Keratinocyte (primary cell): ENCODE measurements around the gene IQCK. TPM values are rescaled to one million over a fixed set of nuclear protein-coding genes. Genes with fewer than 3 reads are reported as not detected.

ENCODE experiments used
- DNase-seq: peaks from one replicate; pipeline ENCODE4 v3.0.0-alpha.2; 2011; ENCODE audit warnings: low read depth, missing footprints, low spot score
- FAIRE-seq: peaks from 2 replicates; lab custom pipeline; 2011; peaks lifted over from hg19 to GRCh38; lab: Jason Lieb, UNC
- H2AFZ ChIP-seq: 2 replicates; pipeline ENCODE4 v1.6.0; 2012; ENCODE audit warnings: low read length, control low read depth, inconsistent platforms; ENCODE audit not compliant: control insufficient read depth
- H3K27ac ChIP-seq: 2 replicates; pipeline ENCODE4 v1.5.1; 2011; ENCODE audit warnings: low read length; ENCODE audit not compliant: control insufficient read depth, insufficient read depth
- H3K27me3 ChIP-seq: 3 replicates; pipeline ENCODE4 v1.6.0; 2011; ENCODE audit warnings: low read length; ENCODE audit not compliant: control insufficient read depth, insufficient read depth; ENCODE audit errors: extremely low read depth
- H3K36me3 ChIP-seq, 2 experiments: 2 replicates in 1 of 2; 3 replicates in 1 of 2; pipeline ENCODE4 v1.5.1; 2011; ENCODE audit warnings: low read length in 2 of 2, mild to moderate bottlenecking in 1 of 2; ENCODE audit not compliant: control insufficient read depth in 2 of 2, insufficient read depth in 2 of 2; ENCODE audit errors: extremely low read depth in 1 of 2
- H3K4me1 ChIP-seq: 3 replicates; pipeline ENCODE4 v1.5.1; 2011; ENCODE audit warnings: low read length; ENCODE audit not compliant: control insufficient read depth, insufficient read depth; ENCODE audit errors: extremely low read depth
- H3K4me2 ChIP-seq: 3 replicates; pipeline ENCODE4 v1.6.0; 2011; ENCODE audit warnings: low read depth, low read length; ENCODE audit not compliant: control insufficient read depth, insufficient read depth; ENCODE audit errors: extremely low read depth
- H3K4me3 ChIP-seq, 3 experiments: fragments of 200-600 bp in 1 of 3; sonication (generic) in 1 of 3; 2 replicates in 2 of 3; 3 replicates in 1 of 3; pipeline ENCODE4 v1.5.1; 2011 to 2016; ENCODE audit warnings: low read length in 3 of 3, mild to moderate bottlenecking in 3 of 3, control low read depth in 2 of 3, inconsistent platforms in 1 of 3, low read depth in 1 of 3, mixed read lengths in 1 of 3, mixed run types in 1 of 3, moderate library complexity in 1 of 3; ENCODE audit not compliant: control insufficient read depth in 2 of 3, insufficient read depth in 2 of 3; ENCODE audit errors: extremely low read depth in 1 of 3
- H3K79me2 ChIP-seq: 2 replicates; pipeline ENCODE4 v1.6.0; 2012; ENCODE audit warnings: low read length; ENCODE audit not compliant: control insufficient read depth, insufficient read depth
- H3K9ac ChIP-seq: 3 replicates; pipeline ENCODE4 v1.6.0; 2011; ENCODE audit warnings: low read length; ENCODE audit not compliant: control insufficient read depth, insufficient read depth; ENCODE audit errors: extremely low read depth
- H3K9me1 ChIP-seq: 3 replicates; pipeline ENCODE4 v1.6.0; 2011; ENCODE audit warnings: low read length; ENCODE audit not compliant: control insufficient read depth, insufficient read depth; ENCODE audit errors: extremely low read depth
- H3K9me3 ChIP-seq: 2 replicates; pipeline ENCODE4 v1.5.1; 2012; ENCODE audit warnings: low read depth, low read length; ENCODE audit not compliant: control insufficient read depth
- H4K20me1 ChIP-seq: 3 replicates; pipeline ENCODE4 v1.6.0; 2011; ENCODE audit warnings: low read length; ENCODE audit not compliant: control insufficient read depth, insufficient read depth; ENCODE audit errors: extremely low read depth
- CTCF ChIP-seq, 3 experiments: IDR thresholded peaks in 1 of 3; conservative IDR thresholded peaks in 1 of 3; optimal IDR thresholded peaks in 1 of 3; 2 replicates in 2 of 3; 3 replicates in 1 of 3; pipeline versions ENCODE3 to v1.5.1; 2011; ENCODE audit warnings: low read length in 3 of 3, mild to moderate bottlenecking in 3 of 3, moderate library complexity in 2 of 3, control low read depth in 1 of 3, inconsistent platforms in 1 of 3; ENCODE audit not compliant: insufficient read depth in 2 of 3; ENCODE audit errors: extremely low read depth in 1 of 3
- EZH2 ChIP-seq: IDR thresholded peaks from one replicate; pipeline ENCODE4 v1.6.1; 2012; ENCODE audit warnings: inconsistent platforms, mild to moderate bottlenecking, low read length, moderate library complexity
- dilution Hi-C: fragments of 300-500 bp; cut with MboI; formaldehyde crosslinking; loops from one replicate; pipeline ENCODE4 v1.7.0; 2020; ENCODE audit warnings: low sequenced_read_pairs; ENCODE audit not compliant: extremely low pct_ligation_motif_present
- polyA plus RNA-seq, 5 experiments: library from polyadenylated mRNA; depleted of rRNA in 3 of 5; stranded (reverse) in 3 of 5; stranded (forward) in 1 of 5; unstranded in 1 of 5; fragments of >200 nt; gene quantifications; 1 replicate in 1 of 5; 2 replicates in 3 of 5; 3 replicates in 1 of 5; pipeline versions ENCODE4 v1.2.1 to v1.2.3, GENCODE V29; 2011 to 2012; ENCODE audit warnings: missing spikeins in 2 of 5, low read depth in 1 of 5, low replicate concordance in 1 of 5

Gene IQCK
- polyA plus RNA-seq, 1 donor (not counting 4 experiments of a cell fraction or from before 2014, with no cell fraction given): 9.7 TPM

GRCh38 chr16:19860166-19861041, 142.3 kb downstream of the IQCK start:
- no peak for TF ChIP-seq CTCF (optimal IDR thresholded peaks at IDR 0.05 in 1 of 3, IDR thresholded peaks at IDR 0.05 in 1 of 3, conservative IDR thresholded peaks at IDR 0.05 in 1 of 3; ENCODE audit: extremely low read depth in 1 of 3, insufficient read depth in 2 of 3, low read length in 3 of 3)
- TF ChIP-seq EZH2: no peak
- DNase-seq: no peak
- Histone ChIP-seq H3K4me2 (peak overlapping the region; percentile 20), H3K4me3 (no peak overlapping the region), H3K9me3 (no peaks in the 10 kb centered on the region), H4K20me1 (no peaks in the 10 kb centered on the region), H3K27ac (no peak overlapping the region), H3K9ac (no peak overlapping the region), H3K27me3 (peaks cover 4% of the 10 kb centered on the region), H3K9me1 (no peaks in the 10 kb centered on the region), H2AFZ (no peak overlapping the region), H3K36me3 (no peaks in the 10 kb centered on the region), H3K4me1 (no peaks in the 10 kb centered on the region), H3K79me2 (no peaks in the 10 kb centered on the region)
- dilution Hi-C loops: no loop called here
- no peak for FAIRE-seq

- Histone ChIP-seq H3K4me3 (no peak overlapping the region), H3K9me3 (no peaks in the 10 kb centered on the region), H4K20me1 (no peaks in the 10 kb centered on the region), H3K27ac (no peak overlapping the region), H3K9ac (no peak overlapping the region), H3K79me2 (no peaks in the 10 kb centered on the region), H3K4me1 (no peaks in the 10 kb centered on the region), H2AFZ (no peak overlapping the region), H3K4me2 (no peak overlapping the region), H3K36me3 (no peaks in the 10 kb centered on the region), H3K9me1 (no peaks in the 10 kb centered on the region), H3K27me3 (peaks cover 4% of the 10 kb centered on the region)
- FAIRE-seq (no peak), DNase-seq (no peak)
- no peak for TF ChIP-seq EZH2
- no peak for TF ChIP-seq CTCF (optimal IDR thresholded peaks at IDR 0.05 in 1 of 3, IDR thresholded peaks at IDR 0.05 in 1 of 3, conservative IDR thresholded peaks at IDR 0.05 in 1 of 3; ENCODE audit: extremely low read depth in 1 of 3, insufficient read depth in 2 of 3, low read length in 3 of 3)
- dilution Hi-C loops: no loop called here
Observed at GRCh38 chr16:19861133-19861532, 143.1 kb downstream of the IQCK start.
